GM18517 (cell line): Measurements from ENCODE around the gene ATF3.
A peak's percentile ranks its signal among the peaks of the same experiment; 100 is the strongest.
"Not testable (repeated sequence)": the region's sequence is repeated elsewhere in the genome, so short reads cannot be mapped to it uniquely, and the experiment has no call there.

ENCODE experiments used
- ATAC-seq: cut with Tn5 transposase; IDR thresholded peaks from one replicate; pipeline ENCODE4 v1.9.1; 2021; ENCODE audit warnings: mild to moderate bottlenecking, moderate library complexity; ENCODE audit not compliant: unreplicated experiment

The ATF3 gene

DNA sequence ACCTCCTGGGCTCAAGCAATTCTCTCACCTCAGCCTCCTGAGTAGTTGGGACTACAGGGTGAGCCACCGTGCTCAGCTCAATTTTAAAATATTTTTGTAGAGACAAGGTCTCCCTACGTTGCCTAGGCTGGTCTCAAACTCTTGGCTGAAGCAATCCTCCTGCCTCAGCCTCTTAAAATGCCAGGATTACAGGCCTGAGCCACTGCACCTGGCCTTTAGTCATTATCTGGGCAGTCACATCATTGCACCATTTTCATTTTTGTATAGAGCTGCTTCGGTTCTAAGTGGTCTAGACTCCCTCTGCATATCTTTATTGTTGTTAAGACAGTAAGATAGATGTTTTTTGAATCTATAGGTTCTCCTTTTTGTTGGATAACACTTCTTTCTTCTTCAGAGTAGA is 39.9 kb downstream of the ATF3 start:
- ATAC-seq: no peak

DNA sequence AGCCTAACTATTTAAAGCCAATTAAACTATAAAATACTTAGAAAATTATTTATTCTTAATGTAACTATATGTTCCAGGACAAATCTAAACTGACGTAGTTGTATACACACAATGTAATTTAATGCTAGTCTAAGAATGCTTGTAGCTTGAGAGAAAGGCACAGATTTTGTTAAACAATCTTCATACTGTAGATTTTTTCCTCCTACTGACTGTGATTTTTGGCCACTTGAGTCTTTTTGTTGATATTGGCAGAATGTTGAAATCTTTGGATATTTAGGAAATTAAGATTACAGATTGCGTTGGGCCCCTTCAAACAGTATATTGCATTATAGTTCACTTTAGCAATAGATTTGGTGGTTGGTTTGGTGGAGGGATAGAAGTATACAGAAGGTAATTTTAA is 40.5 kb downstream of the ATF3 start:
- ATAC-seq: no peak

DNA sequence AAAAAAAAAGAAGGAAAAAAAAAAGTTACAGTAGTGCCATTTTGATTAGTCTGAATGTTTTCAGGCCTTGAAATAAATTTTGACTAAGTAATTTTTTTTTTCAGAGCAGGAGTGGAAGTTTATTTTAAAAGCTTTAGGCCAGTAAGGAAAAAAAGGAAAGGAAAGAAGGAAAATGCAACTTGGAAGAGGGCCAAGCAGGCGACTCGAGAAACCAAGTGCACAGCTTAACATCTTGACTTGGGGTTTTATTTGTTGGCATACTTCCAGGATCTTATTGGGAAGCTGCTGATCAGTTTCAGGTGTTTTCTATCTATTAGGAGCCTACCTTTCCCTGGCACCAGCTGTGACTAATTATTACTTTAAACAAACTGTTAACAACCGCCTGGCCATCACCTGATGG is 41.7 kb downstream of the ATF3 start:
- no peak for ATAC-seq

DNA sequence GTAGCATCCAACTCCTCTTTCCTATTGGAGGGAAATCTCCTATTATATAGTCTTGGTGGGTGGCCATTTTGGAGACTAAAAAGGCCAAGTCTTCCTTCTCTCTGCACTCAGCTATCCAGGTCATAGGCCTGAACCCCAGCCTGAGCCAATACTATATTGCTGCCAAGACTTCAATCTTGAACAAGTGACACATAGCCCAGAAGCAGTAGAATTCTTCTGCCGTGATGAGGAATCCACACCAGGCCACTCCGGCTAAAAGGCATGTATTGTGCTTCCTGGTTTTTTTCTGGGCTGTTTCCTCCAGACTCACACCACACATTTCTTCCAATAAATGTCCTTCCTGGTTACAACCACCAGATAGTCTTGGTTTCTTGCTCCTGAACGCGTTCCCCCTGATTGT is 43.0 kb downstream of the ATF3 start:
- no peak for ATAC-seq

DNA sequence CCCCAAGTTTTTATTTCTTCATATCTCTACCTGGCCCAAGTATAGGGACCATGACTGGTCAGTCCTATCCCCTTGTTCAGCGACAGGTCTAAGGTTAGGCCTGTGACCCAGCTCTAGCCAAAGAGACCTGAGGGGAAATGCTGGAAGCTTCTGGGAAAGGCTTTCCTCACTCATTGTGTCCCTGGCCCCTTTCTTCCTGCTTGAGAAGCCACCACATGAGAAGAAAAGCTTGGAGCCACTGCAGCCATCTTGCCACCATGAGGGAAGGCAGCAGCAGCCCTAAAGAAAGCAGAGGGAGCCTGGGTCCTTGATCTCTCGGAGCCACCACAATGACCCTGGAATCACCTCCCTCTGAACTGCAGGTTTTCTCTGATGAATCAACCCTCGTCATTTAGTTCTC is 43.4 kb downstream of the ATF3 start:
- no peak for ATAC-seq

DNA sequence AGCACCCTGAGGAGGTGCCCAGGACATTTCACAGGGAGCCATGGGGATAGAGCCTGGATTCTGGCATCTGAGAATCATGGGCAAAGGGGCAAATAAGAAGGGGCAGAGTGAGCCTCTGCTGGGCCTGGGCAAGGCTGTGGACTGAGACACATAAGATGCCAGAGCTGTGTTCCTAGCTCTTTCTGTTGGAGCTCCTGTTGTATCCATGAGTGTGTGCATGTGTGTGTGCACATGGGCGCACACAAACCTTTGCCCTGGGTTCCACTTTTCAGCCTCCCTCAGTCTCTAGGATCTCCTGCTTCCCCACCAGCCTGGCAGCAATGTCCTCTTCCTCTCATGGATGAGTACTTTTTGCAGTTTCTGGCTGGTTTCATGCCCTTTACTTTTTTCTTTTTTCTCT is 44.0 kb downstream of the ATF3 start:
- ATAC-seq: no peak

DNA sequence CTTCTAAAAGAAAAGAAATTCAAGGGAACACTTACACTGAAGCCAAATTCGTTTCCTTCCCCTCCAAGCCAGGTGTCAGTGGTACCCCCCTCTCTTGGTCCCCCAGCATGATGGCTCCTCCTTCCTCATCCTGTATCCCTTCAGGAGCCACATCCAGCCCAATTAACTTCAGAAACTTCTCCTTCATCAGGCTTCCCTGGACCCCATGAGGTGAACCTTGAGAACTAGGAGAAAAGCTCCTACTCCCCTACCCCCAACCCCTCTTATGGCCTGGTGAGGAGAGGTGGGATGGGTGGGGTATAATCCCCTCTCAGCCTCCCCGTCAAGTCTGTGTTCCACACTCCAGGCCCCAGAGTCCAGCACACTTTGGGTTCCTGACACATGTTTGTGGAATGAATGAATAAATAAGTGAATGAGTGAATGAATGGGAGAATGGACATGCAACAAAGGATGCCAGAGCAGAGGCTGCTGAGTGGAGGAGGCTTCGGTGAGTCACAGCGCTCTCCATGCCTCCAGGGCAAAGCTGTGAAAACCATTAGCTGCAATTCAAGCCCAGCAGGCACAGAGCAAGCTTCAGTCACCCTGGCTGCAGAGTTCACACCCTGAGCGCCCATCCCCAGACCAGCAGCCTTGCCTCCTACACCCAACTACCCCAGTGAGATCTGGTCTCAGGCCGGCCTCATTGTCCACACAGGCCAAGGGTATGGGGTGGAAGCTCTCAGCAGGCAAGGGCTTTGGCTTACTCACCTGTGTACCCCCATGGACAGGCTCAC is 47.3 kb downstream of the ATF3 start:
- ATAC-seq: no peak

DNA sequence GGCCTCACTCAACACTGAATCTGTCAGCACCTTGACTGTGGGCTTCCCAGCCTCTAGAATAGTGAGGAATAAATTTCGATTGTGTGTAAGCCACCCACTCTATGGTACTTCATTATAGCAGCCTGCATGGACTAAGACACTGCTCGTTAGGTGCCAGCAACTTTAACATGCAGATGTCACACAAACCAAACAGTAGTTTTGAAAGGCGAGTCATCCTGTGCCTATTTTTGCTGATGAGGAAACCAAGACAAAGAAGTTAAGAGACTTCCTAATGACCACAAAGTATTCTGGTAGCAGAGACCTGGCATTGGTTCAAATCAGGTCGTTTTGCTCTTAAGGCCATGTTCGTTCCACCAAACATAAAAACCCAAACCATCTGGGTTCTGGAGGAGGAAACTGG is 48.2 kb downstream of the ATF3 start:
- ATAC-seq: no peak

DNA sequence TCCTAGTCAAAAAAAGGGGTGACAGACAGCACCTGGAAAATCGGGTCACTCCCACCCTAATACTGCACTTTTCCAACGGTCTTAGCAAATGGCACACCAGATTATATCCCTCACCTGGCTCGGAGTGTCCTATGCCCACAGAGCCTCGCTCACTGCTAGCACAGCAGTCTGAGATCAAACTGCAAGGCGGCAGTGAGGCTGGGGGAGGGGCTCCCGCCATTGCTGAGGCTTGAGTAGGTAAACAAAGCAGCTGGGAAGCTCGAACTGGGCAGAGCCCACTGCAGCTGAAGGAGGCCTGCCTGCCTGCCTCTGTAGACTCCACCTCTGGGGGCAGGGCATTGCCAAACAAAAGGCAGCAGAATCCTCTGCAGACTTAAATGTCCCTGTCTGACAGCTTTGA is 49.7 kb downstream of the ATF3 start:
- ATAC-seq: not testable (repeated sequence)

DNA sequence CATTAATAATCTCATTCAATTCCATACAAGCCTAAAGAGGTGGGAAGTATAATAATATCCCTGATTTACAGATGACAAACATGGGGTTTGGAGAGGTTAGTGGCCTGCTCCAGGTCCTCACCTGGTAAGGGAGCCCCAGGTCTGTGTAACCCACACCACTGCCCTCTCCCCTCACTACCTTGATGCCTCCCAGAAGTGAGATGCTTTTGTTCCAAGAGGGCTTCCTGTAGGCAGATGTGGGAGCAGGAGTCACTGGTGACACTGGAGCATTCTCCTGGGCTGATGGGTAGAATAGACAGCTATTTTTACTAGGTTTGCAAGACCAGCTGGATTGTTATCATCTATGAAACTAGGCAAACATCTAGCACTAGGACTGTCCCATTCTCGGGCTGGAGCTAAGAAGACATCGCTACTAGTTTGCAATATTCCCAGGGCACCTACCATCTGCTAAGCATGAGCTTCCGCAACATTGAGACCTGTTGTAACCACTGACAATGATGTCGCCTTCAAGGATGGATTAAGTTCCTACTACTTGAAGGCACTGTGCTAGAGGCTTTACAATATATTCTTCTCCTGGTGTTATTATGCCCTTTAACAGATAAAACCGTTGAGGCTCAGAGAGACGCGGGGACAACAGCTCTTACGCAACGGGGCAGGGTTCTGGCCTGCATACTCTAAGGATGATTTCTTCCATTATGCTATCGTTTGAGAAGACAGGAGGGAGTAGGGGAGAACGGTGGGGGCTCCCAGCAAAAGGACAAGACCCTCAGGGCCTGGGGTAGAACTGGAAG is 56.0 kb downstream of the ATF3 start:
- no peak for ATAC-seq

DNA sequence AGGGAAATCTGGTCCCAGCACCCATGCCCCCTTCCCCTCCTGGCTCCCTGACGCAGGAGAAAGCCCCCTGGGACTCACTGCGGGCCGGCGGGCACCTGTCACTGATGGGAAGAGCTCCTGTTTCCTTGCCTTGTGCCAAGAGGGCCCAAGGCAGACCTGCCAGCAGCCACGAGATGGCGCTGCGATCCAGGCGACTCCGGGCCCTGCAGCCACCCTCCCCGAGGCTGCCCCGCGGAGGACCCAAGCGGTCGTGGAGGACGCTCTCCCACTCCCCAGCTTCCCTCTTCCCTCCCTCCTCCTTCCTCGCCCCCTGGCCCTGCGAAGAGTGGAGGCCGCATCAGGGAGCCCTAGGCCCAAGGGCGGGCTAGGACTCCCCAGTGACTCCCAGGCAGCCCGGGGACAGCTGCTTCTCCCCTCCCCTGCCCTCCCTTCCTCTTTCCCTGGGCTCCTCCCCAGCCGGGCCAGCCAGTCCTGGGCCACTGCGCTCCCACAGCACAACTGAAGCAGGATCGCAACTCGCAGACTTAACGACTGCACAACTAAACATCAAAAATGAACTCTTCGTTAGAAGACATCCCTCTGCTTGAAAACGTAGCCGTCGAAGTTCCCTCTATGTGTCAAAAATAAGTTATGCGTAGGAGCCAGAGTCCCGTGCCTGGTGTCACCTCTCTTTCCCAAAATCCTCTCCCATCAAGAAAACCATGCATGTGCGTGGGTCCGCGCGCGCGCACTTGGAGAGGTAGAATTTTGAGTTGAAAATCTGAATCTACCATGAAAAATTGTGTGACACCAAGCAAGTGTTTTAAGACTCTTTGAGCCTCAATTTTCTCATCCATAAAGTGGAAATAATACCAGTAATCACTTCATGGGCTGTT is 56.9 kb downstream of the ATF3 start:
- ATAC-seq: peak; percentile 77

DNA sequence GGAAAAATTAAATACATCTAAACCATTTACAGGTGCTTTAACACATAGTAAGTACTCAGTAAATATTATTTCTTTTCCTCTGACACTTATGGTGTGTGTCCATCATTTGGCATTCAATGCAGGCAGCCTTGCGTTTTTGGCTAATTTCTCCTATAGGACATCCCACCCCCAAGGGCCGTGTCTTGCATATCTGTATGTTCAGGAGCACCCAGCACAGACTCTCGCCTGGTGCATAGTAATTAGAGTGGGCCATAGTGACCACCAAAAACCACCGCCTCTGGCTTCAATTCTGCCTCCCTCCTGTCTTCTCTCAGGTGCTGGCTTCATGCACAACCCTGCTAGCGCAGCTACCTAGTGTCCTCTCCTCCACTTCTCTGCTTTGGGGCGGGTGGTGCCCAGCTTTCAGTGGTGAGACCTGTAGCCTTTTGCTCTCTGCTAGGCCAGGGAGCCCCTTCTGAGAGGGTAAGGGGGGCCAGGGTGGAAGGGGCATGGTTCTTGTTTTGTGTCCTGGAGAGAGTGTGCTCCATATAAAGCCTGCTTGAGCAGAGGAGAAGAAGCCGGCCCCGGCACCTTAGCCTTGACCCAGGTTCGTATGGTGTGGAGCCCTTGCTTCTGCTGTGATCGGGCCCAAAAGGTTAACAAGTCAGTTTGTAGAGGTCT is 57.7 kb downstream of the ATF3 start:
- no peak for ATAC-seq

DNA sequence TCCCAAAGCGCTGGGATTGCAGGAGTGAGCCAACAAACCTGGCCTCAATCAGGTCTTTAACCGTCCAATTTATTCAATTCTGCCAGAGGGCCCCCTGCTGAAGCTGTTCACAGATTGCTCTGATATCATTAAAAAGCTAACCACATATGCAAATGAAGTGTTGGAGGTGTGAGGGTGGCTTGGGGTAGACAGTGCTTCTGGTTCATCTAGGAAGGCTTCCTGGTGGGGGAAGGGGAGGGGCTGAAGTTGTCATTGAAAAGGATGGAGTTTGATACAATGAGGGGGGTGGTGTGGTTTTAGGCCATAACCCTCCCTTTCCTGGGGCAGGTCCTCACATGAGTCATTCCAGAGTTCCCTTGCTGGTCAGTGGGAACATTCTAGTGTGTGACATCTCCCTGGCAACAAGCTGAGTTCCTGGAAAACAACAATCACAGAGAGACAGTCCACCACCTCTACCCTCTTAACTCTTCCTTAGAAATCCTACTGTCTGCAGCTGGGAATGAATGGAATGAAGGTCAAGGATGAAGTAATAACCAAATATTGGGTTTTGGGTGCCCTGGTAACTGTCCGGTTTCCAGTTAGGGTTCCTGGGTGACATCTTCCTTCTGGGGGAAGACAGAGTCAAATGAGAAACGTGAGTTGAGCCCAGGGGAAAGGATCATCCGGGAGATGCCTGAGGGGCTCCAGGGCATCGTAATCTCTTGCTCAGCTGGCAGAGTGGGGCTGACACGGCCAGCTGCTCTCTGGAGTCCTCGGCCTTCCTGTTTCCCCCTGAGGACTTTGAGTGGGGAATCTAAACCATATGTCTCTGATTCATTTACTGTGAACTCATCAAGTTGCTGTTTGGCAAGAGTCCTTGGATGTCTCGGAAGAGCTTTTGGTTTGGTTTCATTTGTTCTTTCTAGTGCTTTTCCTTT is 58.9 kb downstream of the ATF3 start:
- ATAC-seq: no peak

DNA sequence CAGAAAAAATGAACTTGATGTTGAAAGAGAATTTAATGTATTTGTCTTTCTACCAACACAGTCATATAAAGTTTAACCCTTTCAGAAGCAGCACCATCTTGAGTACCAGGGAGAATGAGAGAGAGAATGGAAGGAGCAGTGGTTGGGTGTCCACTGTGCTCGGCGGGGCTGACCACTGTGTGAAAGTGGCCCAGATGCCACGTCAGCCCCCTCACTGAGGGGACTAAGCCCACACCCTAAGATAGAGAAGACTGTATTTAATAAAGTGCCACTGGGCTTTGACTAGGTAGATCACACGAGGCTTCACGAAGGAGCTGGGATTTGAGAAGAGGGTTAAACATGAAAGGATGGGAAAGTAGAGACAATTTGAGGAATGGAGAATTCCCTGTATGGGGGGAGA is 59.9 kb downstream of the ATF3 start:
- no peak for ATAC-seq

DNA sequence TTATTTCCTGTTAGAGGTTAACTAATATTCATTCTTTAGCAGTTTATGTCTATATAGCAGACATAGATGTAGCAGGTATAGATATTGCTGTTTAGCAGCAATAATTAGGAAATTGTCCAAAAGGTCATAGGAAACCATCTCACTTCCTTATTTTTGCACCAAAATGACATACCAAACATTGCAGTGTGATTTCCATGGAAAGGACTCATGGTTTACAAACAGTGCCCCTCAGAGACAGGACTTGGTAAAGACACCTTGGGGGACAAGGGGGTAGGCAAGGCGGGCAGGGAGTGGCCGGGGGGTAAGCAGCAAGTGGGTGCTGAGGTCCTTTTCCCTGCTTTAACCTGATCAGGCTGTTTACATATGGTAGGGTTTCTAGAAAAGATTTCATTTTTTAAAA is 60.5 kb downstream of the ATF3 start:
- no peak for ATAC-seq

DNA sequence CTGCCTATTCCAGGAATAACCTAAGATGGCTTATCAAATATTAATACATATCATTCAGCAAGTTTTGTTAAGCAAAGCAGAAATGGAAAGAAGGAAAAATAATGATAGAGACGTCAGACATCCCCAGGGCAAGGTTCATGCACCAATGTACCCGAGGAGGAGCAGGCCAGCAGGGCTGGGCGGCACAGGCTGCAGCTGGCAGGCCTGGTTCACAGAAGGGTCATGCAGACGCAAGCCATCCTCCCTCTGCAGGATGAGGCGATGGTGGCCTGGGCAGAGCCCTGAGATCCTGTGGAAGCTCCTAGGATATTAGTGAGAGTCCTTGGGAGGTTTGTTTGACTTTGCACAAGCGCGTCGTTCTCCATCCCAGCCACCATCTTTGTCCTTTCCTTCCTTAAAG is 61.0 kb downstream of the ATF3 start:
- no peak for ATAC-seq

DNA sequence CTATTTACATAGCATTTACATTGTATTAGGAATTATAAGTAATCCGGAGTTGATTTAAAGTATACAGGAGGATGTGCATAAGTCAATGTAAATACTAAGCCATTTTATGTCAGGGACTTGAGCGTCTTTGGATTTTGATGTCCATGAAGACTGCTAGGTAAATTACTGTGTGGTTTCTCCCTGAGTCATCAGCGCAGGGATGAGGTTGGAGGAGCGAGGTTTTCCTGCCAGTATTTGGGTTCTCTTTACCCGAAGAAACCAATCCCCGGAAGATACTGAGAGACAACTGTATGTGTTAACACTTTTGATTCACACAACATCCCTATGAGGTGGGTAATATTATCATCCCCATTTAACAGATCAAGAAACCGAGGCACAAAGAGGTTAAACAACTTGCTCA is 61.7 kb downstream of the ATF3 start:
- no peak for ATAC-seq
